Mesenteric fat pad (tissue), 1 donor: ENCODE results near the gene AOPEP. TPM values are rescaled to one million over a fixed set of nuclear protein-coding genes. Genes with fewer than 3 reads are reported as not detected.

Experiments
- DNase-seq: peaks from one replicate; pipeline ENCODE4 v3.0.0-alpha.2; 2020; ENCODE audit warnings: low spot score
- total RNA-seq: library from RNA; stranded (reverse); fragmentation: NEBNext Ultra II Directional; extraction: Animal tissue kit (Norgen Biotek cat#: 25700); gene quantifications from one replicate; pipeline ENCODE4 v1.2.1, GENCODE V29; 2021
- donor health status: DM: yes; HTN: yes; CAD: no.

Gene AOPEP
- total RNA-seq, 1 donor from 2014 or later = 28.7 TPM

- peak; percentile 83 for DNase-seq
These were observed 351.4 kb downstream of the AOPEP start for GRCh38 chr9:95077766-95078370.

DNA sequence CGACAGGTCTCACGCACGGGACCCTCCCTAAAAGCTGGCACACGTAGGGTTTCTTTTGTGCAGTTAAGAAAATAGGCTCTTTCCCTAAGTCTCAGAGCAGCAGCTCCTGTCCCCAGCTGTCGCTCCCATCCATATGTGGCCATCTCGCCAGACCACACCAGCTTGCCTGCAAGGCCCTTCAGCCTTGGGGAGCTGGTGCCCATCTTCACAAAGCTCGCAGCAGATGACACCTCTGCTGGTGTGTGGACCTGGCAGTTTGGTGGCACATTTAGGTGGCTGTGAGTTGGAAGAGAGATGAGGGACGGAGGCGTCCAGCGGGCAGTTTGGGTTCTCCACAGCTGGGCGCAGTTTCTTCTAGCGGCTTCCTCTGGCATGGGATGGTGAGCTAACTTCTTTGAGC, 352.0 kb downstream of the AOPEP start:
- DNase-seq = peak; percentile 87

- DNase-seq = peak; percentile 75
These were observed 352.4 kb downstream of the AOPEP start for GRCh38 chr9:95078939-95079338.

- peak; percentile 69 for DNase-seq
These were observed 353.0 kb downstream of the AOPEP start for GRCh38 chr9:95079461-95079860.

GRCh38 chr9:95080961-95081647, 354.6 kb downstream of the AOPEP start:
- DNase-seq = no peak

GRCh38 chr9:95081998-95082397, 355.5 kb downstream of the AOPEP start:
- no peak for DNase-seq

- DNase-seq = no peak
These were observed 356.0 kb downstream of the AOPEP start for GRCh38 chr9:95082401-95083084.

DNA sequence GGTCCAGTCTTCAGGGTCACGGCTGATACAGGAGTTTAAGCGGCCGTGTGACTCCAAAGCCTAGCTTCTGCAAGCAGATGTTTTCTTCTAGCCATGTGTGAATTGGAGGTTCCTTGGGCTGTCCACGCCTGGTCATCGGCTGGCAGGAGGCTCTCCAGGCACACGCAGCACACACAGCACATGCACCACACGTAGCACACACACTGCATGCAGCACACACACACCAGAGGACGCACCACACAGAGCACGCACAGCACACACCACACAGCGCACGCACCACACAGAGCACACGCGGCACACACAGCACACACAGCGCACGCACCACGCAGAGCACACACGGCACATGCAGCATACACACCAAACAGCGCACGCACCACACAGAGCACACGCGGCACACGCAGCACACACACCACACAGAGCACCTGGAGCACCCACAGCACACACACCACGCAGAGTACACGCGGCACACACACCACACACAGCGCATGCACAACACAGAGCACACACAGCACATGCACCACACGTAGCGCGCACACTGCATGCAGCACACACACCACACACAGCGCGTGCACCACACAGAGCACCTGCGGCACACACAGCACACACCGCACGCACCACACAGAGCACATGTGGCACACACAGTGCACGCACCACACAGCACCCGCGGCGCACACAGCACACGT, 356.7 kb downstream of the AOPEP start:
- no peak for DNase-seq

GRCh38 chr9:95084254-95084934, 357.9 kb downstream of the AOPEP start:
- no peak for DNase-seq

- DNase-seq = no peak
These were observed 358.7 kb downstream of the AOPEP start for GRCh38 chr9:95085036-95085770.

GRCh38 chr9:95085861-95086563, 359.5 kb downstream of the AOPEP start:
- DNase-seq = no peak

GRCh38 chr9:95086564-95086955, 360.1 kb downstream of the AOPEP start:
- DNase-seq = no peak

GRCh38 chr9:95087659-95088242, 361.3 kb downstream of the AOPEP start:
- DNase-seq = no peak

DNA sequence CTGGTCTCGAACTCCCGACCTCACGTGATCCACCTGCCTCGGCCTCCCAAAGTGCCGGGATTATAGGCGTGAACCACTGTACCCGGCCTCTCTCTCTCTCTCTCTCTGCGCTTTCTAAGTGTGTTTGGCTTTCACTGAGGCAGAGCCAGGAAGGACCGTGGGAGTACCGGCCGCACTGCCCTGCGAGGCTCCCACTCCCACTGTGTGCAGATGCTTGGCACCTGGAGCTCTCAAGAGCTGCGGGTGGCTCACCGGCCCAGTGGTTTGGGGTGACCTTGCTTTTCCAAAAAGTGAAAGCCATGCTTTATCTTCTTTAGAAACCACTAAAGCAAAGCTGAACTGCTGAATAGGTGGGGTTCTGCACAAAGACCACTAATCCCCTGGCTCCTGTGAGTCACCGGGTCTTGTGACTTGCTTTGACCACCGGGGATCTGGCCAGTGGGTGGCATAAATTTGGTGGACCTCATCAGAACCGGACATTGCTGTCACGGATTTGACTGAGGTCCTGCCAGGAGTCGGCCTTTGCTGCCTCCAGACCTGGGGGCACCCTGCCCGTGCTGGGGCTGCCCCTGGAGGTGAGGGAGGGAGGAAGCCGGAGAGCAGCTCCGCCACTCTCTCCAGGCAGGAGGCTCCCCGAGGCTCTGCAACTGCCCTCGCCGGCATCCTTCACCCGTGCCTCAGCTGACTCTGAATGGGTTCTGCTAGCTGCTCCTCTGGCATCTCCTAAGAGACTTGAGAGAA, 362.1 kb downstream of the AOPEP start:
- DNase-seq = no peak

DNA sequence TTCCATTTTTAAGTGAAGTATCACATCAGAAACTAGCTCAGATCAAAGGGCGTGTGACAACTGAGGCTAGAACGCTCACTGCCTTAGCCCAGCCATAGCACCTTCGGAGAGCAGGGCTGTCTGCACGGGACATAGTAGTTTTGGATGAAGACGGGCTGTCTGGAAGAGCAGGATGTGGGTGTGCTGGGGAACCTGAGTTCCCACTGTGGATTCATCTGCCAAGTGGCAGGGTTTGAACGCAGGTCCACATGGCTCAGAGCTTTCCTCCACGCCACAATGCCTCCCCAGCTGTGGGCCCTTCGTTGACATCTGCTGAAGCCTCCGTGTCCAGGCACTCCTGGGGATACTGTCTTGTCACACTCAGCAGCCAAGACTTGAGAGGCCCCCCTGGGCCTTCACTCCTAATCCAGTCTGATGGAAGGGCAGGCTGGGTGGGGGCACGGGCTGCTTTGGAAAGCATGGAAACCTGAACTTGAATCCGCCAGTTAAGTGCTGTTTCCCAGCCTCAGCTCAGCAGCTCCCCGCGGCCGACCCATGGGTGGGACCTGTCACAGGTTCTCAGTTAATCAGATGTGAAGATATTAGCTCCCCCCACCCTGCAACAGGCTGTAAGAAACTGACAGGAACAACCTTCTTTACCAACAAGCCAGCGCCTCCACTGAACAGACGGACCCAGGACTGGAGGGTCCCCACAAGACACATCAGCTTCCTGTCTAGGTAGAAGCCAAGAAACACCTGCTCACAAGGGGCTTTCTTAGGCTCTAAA, 362.9 kb downstream of the AOPEP start:
- no peak for DNase-seq

GRCh38 chr9:95090023-95090791, 363.7 kb downstream of the AOPEP start:
- no peak for DNase-seq

- no peak for DNase-seq
These were observed 364.5 kb downstream of the AOPEP start for GRCh38 chr9:95090871-95091577.
